ENCODE results near the gene BANP.
"Not testable (repeated sequence)": the region's sequence is repeated elsewhere in the genome, so short reads cannot be mapped to it uniquely, and the experiment has no call there.

BANP gene

GRCh38 chr16:88067530-88068411, 116.5 kb downstream of the BANP start:
- H3K36me3 ChIP-seq (ENCODE audit: control insufficient read depth, insufficient read depth, low read length): no peaks in the 10 kb centered on the region
- H3K27me3 ChIP-seq (ENCODE audit: control insufficient read depth, insufficient read depth, low read length): no peaks in the 10 kb centered on the region
- no peak overlapping the region for H3K9ac ChIP-seq (ENCODE audit: low read length)
- H3K4me3 ChIP-seq (ENCODE audit: low read length): no peak overlapping the region
- no peaks in the 10 kb centered on the region for H3K4me1 ChIP-seq (ENCODE audit: control insufficient read depth, insufficient read depth, low read length)
- no peaks in the 10 kb centered on the region for H3K9me3 ChIP-seq (ENCODE audit: control insufficient read depth, low read length)

- H3K4me3 ChIP-seq (ENCODE audit: low read length): no peak overlapping the region
- no peaks in the 10 kb centered on the region for H3K27me3 ChIP-seq (ENCODE audit: control insufficient read depth, insufficient read depth, low read length)
- no peaks in the 10 kb centered on the region for H3K36me3 ChIP-seq (ENCODE audit: control insufficient read depth, insufficient read depth, low read length)
- no peaks in the 10 kb centered on the region for H3K4me1 ChIP-seq (ENCODE audit: control insufficient read depth, insufficient read depth, low read length)
- no peak overlapping the region for H3K9ac ChIP-seq (ENCODE audit: low read length)
- no peaks in the 10 kb centered on the region for H3K9me3 ChIP-seq (ENCODE audit: control insufficient read depth, low read length)
Observed at GRCh38 chr16:88068476-88069396, 117.5 kb downstream of the BANP start.

DNA sequence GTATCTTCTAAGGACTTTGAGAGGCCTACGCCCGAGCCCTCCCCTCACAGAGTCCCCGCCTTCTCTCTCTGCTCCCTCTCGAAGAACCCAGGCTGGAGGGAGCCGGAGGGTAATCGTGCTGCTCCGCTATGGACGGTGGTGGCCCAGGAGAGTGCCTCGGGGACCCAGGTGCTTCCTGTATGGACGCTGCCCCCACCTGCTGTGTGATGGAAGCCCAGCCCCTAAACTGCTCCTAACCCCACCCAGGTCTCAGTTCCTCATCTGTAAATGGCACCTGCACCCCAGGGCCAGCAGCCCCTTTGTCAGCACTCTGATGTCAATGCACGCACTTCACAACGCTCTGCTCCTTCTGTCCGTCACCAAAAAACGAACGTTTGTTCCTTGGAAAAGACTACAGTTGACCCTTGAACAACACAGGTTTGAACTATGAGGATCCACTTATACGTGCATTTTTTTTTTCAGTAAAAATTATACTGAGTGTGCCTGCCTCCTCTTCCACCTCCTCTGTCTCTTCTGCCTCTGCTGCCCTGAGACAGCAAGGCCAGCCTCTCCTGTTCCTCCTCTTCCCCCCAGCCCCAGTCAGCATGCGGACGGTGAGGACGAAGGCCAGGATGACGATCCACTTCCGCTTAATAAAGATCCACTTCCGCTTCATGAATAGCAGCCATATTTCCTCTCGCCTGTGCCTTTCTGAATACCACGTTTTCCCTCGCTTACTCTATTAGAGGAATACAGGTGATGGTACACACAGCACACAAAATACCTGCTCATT, 118.3 kb downstream of the BANP start:
- H3K36me3 ChIP-seq (ENCODE audit: control insufficient read depth, insufficient read depth, low read length): no peaks in the 10 kb centered on the region
- no peak overlapping the region for H3K9ac ChIP-seq (ENCODE audit: low read length)
- no peaks in the 10 kb centered on the region for H3K4me1 ChIP-seq (ENCODE audit: control insufficient read depth, insufficient read depth, low read length)
- H3K27me3 ChIP-seq (ENCODE audit: control insufficient read depth, insufficient read depth, low read length): no peaks in the 10 kb centered on the region
- H3K9me3 ChIP-seq (ENCODE audit: control insufficient read depth, low read length): no peaks in the 10 kb centered on the region
- no peak overlapping the region for H3K4me3 ChIP-seq (ENCODE audit: low read length)

GRCh38 chr16:88070341-88070740, 119.1 kb downstream of the BANP start:
- Histone ChIP-seq H3K9ac (ENCODE audit: low read length) (no peak overlapping the region), H3K36me3 (ENCODE audit: control insufficient read depth, insufficient read depth, low read length) (no peaks in the 10 kb centered on the region), H3K4me3 (ENCODE audit: low read length) (no peak overlapping the region), H3K4me1 (ENCODE audit: control insufficient read depth, insufficient read depth, low read length) (no peaks in the 10 kb centered on the region), H3K27me3 (ENCODE audit: control insufficient read depth, insufficient read depth, low read length) (no peaks in the 10 kb centered on the region), H3K9me3 (ENCODE audit: control insufficient read depth, low read length) (no peaks in the 10 kb centered on the region)

- no peaks in the 10 kb centered on the region for H3K36me3 ChIP-seq (ENCODE audit: control insufficient read depth, insufficient read depth, low read length)
- no peak overlapping the region for H3K4me3 ChIP-seq (ENCODE audit: low read length)
- H3K9me3 ChIP-seq (ENCODE audit: control insufficient read depth, low read length): no peaks in the 10 kb centered on the region
- H3K4me1 ChIP-seq (ENCODE audit: control insufficient read depth, insufficient read depth, low read length): no peaks in the 10 kb centered on the region
- H3K27me3 ChIP-seq (ENCODE audit: control insufficient read depth, insufficient read depth, low read length): no peaks in the 10 kb centered on the region
- H3K9ac ChIP-seq (ENCODE audit: low read length): no peak overlapping the region
Observed at GRCh38 chr16:88070989-88071625, 119.9 kb downstream of the BANP start.

DNA sequence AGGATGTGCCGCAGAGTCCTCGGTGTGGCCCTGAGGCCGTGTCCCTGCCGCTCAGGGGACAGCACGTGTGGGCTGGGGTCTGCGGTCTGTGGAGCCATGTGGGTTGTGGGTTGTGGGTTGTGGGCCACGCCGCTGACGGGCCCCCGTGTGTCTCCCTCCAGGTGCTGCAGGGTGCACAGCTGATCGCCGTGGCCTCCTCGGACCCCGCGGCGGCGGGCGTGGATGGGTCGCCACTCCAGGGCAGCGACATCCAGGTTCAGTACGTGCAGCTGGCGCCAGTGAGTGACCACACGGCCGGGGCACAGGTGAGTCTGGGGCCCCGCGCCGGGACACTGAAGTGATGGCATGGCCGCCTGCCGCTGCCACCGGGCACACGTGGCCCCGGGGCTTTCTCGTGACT, 120.7 kb downstream of the BANP start:
- no peak overlapping the region for H3K4me3 ChIP-seq (ENCODE audit: low read length)
- no peaks in the 10 kb centered on the region for H3K9me3 ChIP-seq (ENCODE audit: control insufficient read depth, low read length)
- no peak overlapping the region for H3K9ac ChIP-seq (ENCODE audit: low read length)
- H3K4me1 ChIP-seq (ENCODE audit: control insufficient read depth, insufficient read depth, low read length): no peaks in the 10 kb centered on the region
- no peaks in the 10 kb centered on the region for H3K27me3 ChIP-seq (ENCODE audit: control insufficient read depth, insufficient read depth, low read length)
- H3K36me3 ChIP-seq (ENCODE audit: control insufficient read depth, insufficient read depth, low read length): no peaks in the 10 kb centered on the region

GRCh38 chr16:88072571-88073001, 121.4 kb downstream of the BANP start:
- no peaks in the 10 kb centered on the region for H3K36me3 ChIP-seq (ENCODE audit: control insufficient read depth, insufficient read depth, low read length)
- H3K9ac ChIP-seq (ENCODE audit: low read length): no peak overlapping the region
- H3K4me3 ChIP-seq (ENCODE audit: low read length): no peak overlapping the region
- no peaks in the 10 kb centered on the region for H3K9me3 ChIP-seq (ENCODE audit: control insufficient read depth, low read length)
- H3K27me3 ChIP-seq (ENCODE audit: control insufficient read depth, insufficient read depth, low read length): no peaks in the 10 kb centered on the region
- H3K4me1 ChIP-seq (ENCODE audit: control insufficient read depth, insufficient read depth, low read length): no peaks in the 10 kb centered on the region

DNA sequence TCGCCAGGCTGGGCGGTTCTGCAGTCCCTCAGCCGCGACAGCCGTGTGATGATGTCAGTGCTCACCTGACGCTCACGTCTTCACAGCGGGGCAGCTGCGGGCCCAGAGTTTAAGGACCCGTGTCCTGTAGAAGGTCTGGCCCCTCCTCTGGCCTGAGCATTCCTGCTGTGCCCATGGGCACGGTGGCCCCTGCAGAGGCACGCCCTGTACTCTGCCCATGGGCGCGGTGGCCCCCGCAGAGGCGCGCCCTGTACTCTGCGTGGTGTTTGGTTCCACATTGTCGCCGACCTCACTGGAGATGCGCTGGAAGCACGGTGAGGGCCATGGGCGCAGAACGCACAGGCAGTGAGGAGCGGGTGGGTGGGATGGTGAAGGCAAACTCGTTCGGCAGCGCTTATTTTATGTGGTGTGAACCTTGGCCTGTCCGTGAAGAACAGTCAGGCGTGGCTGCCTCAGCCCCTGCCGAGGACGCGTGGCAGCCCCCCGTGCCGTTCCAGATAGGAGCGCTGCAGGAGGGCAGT, 122.0 kb downstream of the BANP start:
- Histone ChIP-seq H3K36me3 (ENCODE audit: control insufficient read depth, insufficient read depth, low read length) (no peaks in the 10 kb centered on the region), H3K9ac (ENCODE audit: low read length) (no peak overlapping the region), H3K9me3 (ENCODE audit: control insufficient read depth, low read length) (no peaks in the 10 kb centered on the region), H3K4me1 (ENCODE audit: control insufficient read depth, insufficient read depth, low read length) (no peaks in the 10 kb centered on the region), H3K4me3 (ENCODE audit: low read length) (no peak overlapping the region), H3K27me3 (ENCODE audit: control insufficient read depth, insufficient read depth, low read length) (no peaks in the 10 kb centered on the region)

DNA sequence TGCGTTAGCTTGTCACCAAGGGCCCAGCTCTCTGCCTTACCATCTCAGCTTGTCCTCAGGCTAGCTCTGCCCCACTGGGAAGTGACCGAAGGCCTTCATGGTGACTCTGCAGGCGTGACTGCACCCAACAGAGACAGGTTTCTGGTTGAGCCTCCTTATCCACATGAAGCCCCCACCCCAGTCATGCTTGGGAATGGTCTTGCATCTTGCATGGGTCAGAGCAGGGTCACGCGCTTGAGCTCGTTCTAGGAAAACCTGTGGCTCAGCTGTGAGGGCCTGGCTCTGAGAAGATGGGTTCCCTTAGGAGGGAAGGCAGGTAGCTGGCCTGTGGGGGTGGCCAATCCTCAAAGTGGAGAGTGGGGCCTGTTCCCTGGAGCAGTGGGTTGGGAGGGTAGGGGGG, 122.8 kb downstream of the BANP start:
- no peaks in the 10 kb centered on the region for H3K9me3 ChIP-seq (ENCODE audit: control insufficient read depth, low read length)
- no peak overlapping the region for H3K4me3 ChIP-seq (ENCODE audit: low read length)
- no peaks in the 10 kb centered on the region for H3K36me3 ChIP-seq (ENCODE audit: control insufficient read depth, insufficient read depth, low read length)
- H3K27me3 ChIP-seq (ENCODE audit: control insufficient read depth, insufficient read depth, low read length): no peaks in the 10 kb centered on the region
- no peak overlapping the region for H3K9ac ChIP-seq (ENCODE audit: low read length)
- H3K4me1 ChIP-seq (ENCODE audit: control insufficient read depth, insufficient read depth, low read length): no peaks in the 10 kb centered on the region

- H3K9ac ChIP-seq (ENCODE audit: low read length): no peak overlapping the region
- no peak overlapping the region for H3K4me3 ChIP-seq (ENCODE audit: low read length)
- H3K9me3 ChIP-seq (ENCODE audit: control insufficient read depth, low read length): no peaks in the 10 kb centered on the region
- H3K27me3 ChIP-seq (ENCODE audit: control insufficient read depth, insufficient read depth, low read length): no peaks in the 10 kb centered on the region
- H3K4me1 ChIP-seq (ENCODE audit: control insufficient read depth, insufficient read depth, low read length): no peaks in the 10 kb centered on the region
- no peaks in the 10 kb centered on the region for H3K36me3 ChIP-seq (ENCODE audit: control insufficient read depth, insufficient read depth, low read length)
Observed at GRCh38 chr16:88076211-88076931, 125.1 kb downstream of the BANP start.

DNA sequence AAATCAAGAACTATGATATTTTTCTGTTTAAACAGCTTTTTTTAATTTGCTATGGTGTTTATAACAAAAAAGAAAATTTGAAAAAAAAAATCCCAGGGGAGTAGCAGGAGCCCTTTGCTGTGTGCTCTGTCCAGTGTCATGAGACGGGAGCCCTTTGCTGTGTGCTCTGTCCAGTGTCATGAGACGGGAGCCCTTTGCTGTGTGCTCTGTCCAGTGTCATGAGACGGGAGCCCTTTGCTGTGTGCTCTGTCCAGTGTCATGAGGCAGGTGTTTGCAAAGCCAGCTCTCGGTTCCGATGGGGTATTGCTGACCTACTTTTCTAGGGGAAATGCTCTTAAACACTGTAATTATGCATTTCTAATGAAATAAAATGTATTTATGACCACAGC, 125.7 kb downstream of the BANP start:
- not testable (repeated sequence) for H3K4me1 ChIP-seq (ENCODE audit: control insufficient read depth, insufficient read depth, low read length); H3K9ac ChIP-seq (ENCODE audit: low read length); H3K4me3 ChIP-seq (ENCODE audit: low read length); H3K36me3 ChIP-seq (ENCODE audit: control insufficient read depth, insufficient read depth, low read length); H3K9me3 ChIP-seq (ENCODE audit: control insufficient read depth, low read length); H3K27me3 ChIP-seq (ENCODE audit: control insufficient read depth, insufficient read depth, low read length)
